DMS 273 (cell line): Measurements from ENCODE around the gene SLC44A2.
"Not testable (repeated sequence)": the region's sequence is repeated elsewhere in the genome, so short reads cannot be mapped to it uniquely, and the experiment has no call there.

Experiments used
- DNase-seq: peaks from one replicate; lab custom pipeline; 2025; ENCODE audit not compliant: unreplicated experiment; lab: John Stamatoyannopoulos, UW

Gene SLC44A2

GRCh38 chr19:10648360-10648759, 23.0 kb downstream of the SLC44A2 start:
- DNase-seq = no peak

- no peak for DNase-seq
Measured at GRCh38 chr19:10651851-10652250, 26.5 kb downstream of the SLC44A2 start.

- no peak for DNase-seq
Measured at GRCh38 chr19:10653482-10653731, 28.1 kb downstream of the SLC44A2 start.

- DNase-seq = peak; percentile 100
Measured at GRCh38 chr19:10653732-10654609, 28.6 kb downstream of the SLC44A2 start, which contains the start of gene ILF3. Gene ILF3 (plus strand): TSS chr19:10654346. CDS start chr19:10670606, 16,260 bp downstream.

GRCh38 chr19:10654610-10655456, 29.5 kb downstream of the SLC44A2 start:
- DNase-seq = peak; percentile 90

- DNase-seq = peak; percentile 62
Measured at GRCh38 chr19:10655457-10656312, 30.3 kb downstream of the SLC44A2 start.

- DNase-seq = no peak
Measured at GRCh38 chr19:10660346-10660745, 35.0 kb downstream of the SLC44A2 start.

- DNase-seq = no peak
Measured at GRCh38 chr19:10661946-10662345, 36.6 kb downstream of the SLC44A2 start.

GRCh38 chr19:10662384-10663251, 37.3 kb downstream of the SLC44A2 start:
- DNase-seq = no peak

GRCh38 chr19:10663252-10663563, 37.9 kb downstream of the SLC44A2 start:
- not testable (repeated sequence) for DNase-seq

- DNase-seq = no peak
Measured at GRCh38 chr19:10667867-10668266, 42.5 kb downstream of the SLC44A2 start.

- DNase-seq = peak; percentile 25
Measured at GRCh38 chr19:10669246-10669645, 43.9 kb downstream of the SLC44A2 start.

- no peak for DNase-seq
Measured at GRCh38 chr19:10670182-10670581, 44.8 kb downstream of the SLC44A2 start.

- DNase-seq = no peak
Measured at GRCh38 chr19:10670876-10671804, 45.8 kb downstream of the SLC44A2 start.

- not testable (repeated sequence) for DNase-seq
Measured at GRCh38 chr19:10671922-10672321, 46.6 kb downstream of the SLC44A2 start.

- not testable (repeated sequence) for DNase-seq
Measured at GRCh38 chr19:10675214-10675613, 49.9 kb downstream of the SLC44A2 start.

- no peak for DNase-seq
Measured at GRCh38 chr19:10677751-10678150, 52.4 kb downstream of the SLC44A2 start.

GRCh38 chr19:10678813-10679212, 53.5 kb downstream of the SLC44A2 start:
- DNase-seq = no peak

GRCh38 chr19:10679743-10680142, 54.4 kb downstream of the SLC44A2 start:
- DNase-seq = no peak
